ENCODE results near the gene GABRR3.

GRCh38 chr3:98018301-98018700 lies 16.8 kb downstream of the GABRR3 start:
- TF ChIP-seq RAD21 (conservative IDR thresholded peaks at IDR 0.05): no peak
- TF ChIP-seq, protein P1, sequence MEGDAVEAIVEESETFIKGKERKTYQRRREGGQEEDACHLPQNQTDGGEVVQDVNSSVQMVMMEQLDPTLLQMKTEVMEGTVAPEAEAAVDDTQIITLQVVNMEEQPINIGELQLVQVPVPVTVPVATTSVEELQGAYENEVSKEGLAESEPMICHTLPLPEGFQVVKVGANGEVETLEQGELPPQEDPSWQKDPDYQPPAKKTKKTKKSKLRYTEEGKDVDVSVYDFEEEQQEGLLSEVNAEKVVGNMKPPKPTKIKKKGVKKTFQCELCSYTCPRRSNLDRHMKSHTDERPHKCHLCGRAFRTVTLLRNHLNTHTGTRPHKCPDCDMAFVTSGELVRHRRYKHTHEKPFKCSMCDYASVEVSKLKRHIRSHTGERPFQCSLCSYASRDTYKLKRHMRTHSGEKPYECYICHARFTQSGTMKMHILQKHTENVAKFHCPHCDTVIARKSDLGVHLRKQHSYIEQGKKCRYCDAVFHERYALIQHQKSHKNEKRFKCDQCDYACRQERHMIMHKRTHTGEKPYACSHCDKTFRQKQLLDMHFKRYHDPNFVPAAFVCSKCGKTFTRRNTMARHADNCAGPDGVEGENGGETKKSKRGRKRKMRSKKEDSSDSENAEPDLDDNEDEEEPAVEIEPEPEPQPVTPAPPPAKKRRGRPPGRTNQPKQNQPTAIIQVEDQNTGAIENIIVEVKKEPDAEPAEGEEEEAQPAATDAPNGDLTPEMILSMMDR (IDR thresholded peaks at IDR 0.05; ENCODE audit: poor library complexity, severe bottlenecking): no peak
- TF ChIP-seq EZH2 (IDR thresholded peaks at IDR 0.05; ENCODE audit: borderline replicate concordance, insufficient read depth, low read length, poor library complexity, severe bottlenecking): no peak
- TF ChIP-seq EP300 (conservative IDR thresholded peaks at IDR 0.05; ENCODE audit: poor library complexity, severe bottlenecking): no peak

All from neural cell (in vitro differentiated cells).